PC-3 (cell line): ENCODE results near the gene FAM76A.

Source experiments
- CTCF ChIP-seq: fragments of 300-600 bp; sonication (generic); conservative IDR thresholded peaks from 2 replicates; pipeline ENCODE4 v1.5.1; 2017; ENCODE audit warnings: antibody characterized with exemption, low read depth, mild to moderate bottlenecking, low read length
- EZH2 ChIP-seq: fragments of 300-600 bp; sonication (generic); IDR thresholded peaks from one replicate; pipeline ENCODE4 v1.6.1; 2017; ENCODE audit warnings: antibody characterized with exemption, mild to moderate bottlenecking, low read length; ENCODE audit not compliant: unreplicated experiment
- EZH2phosphoT487 ChIP-seq: fragments of 300-600 bp; sonication (generic); IDR thresholded peaks from 2 replicates; pipeline ENCODE4 v1.6.1; 2018; ENCODE audit warnings: mild to moderate bottlenecking, antibody characterized with exemption, low read length, borderline replicate concordance

- TF ChIP-seq EZH2 (no peak), CTCF (no peak), EZH2phosphoT487 (no peak)
Observed at GRCh38 chr1:27772932-27773825, 47.4 kb downstream of the FAM76A start, which contains the start of gene STX12.
